ENCODE data around the gene TNIK. TPM values are rescaled to one million over a fixed set of nuclear protein-coding genes. Genes with fewer than 3 reads are reported as not detected.

TNIK gene
- total RNA-seq, 6 experiments from 2014 or later = 10.6 to 17.2 (median 11.8) TPM

DNA sequence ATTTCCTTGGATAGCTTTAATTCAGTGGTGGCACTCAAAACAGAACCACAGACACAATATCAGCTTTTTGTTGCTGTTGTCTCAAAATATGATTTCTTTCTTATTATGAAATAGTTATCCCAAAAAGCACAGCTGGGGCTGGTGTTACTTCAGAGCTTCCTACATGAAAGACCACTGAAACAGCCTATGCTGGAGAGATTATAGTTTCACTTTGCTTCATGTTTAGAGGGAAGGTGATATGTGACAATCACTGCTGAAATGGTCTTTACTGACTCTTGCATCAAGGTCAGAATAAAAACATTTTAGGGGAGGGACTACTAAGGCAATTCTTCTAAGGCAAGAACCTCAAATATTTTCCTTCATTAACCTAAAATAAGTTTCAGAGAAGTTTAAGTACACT is 190.7 kb downstream of the TNIK start:
- Mint-ChIP-seq H3K27ac (no peak overlapping the region), H3K4me1 (ENCODE audit: low read depth) (peaks cover 28% of the 10 kb centered on the region), H3K36me3 (ENCODE audit: low read depth) (peaks cover 2% of the 10 kb centered on the region; the same call in 1 of the 2 replicates), H3K9me3 (no peaks in the 10 kb centered on the region), H3K4me3 (peak overlapping the region; percentile 7; the same call in 1 of the 2 replicates), H3K27me3 (ENCODE audit: insufficient read depth) (no peaks in the 10 kb centered on the region)
- no peak for DNase-seq
- TF ChIP-seq, protein P1, sequence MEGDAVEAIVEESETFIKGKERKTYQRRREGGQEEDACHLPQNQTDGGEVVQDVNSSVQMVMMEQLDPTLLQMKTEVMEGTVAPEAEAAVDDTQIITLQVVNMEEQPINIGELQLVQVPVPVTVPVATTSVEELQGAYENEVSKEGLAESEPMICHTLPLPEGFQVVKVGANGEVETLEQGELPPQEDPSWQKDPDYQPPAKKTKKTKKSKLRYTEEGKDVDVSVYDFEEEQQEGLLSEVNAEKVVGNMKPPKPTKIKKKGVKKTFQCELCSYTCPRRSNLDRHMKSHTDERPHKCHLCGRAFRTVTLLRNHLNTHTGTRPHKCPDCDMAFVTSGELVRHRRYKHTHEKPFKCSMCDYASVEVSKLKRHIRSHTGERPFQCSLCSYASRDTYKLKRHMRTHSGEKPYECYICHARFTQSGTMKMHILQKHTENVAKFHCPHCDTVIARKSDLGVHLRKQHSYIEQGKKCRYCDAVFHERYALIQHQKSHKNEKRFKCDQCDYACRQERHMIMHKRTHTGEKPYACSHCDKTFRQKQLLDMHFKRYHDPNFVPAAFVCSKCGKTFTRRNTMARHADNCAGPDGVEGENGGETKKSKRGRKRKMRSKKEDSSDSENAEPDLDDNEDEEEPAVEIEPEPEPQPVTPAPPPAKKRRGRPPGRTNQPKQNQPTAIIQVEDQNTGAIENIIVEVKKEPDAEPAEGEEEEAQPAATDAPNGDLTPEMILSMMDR (IDR thresholded peaks at IDR 0.05) = no peak

DNA sequence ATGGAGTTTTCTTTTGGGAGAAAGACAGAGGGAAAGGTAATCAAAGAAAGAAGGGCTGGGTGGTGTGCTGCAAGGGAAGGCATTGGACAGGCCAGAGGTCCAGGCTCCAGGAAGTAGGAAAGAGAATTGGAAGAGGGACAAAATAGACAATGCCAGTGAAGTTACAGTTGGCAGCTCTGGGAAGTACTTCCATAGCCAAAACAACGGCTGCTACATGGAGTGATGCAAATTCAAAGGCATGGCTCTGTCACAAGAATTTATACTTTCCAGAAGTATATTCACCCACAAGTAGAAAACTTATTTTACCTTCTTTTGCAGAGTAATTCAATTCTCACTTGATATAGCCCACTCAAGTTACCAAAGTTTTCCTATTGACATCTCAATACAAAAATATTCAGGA is 191.5 kb downstream of the TNIK start:
- DNase-seq = no peak
- Mint-ChIP-seq H3K27ac (no peak overlapping the region), H3K36me3 (ENCODE audit: low read depth) (no peaks in the 10 kb centered on the region), H3K27me3 (ENCODE audit: insufficient read depth) (no peaks in the 10 kb centered on the region), H3K4me3 (no peak overlapping the region), H3K9me3 (no peaks in the 10 kb centered on the region), H3K4me1 (ENCODE audit: low read depth) (peaks cover 26% of the 10 kb centered on the region)
- TF ChIP-seq, protein P1 (IDR thresholded peaks at IDR 0.05) = no peak

DNA sequence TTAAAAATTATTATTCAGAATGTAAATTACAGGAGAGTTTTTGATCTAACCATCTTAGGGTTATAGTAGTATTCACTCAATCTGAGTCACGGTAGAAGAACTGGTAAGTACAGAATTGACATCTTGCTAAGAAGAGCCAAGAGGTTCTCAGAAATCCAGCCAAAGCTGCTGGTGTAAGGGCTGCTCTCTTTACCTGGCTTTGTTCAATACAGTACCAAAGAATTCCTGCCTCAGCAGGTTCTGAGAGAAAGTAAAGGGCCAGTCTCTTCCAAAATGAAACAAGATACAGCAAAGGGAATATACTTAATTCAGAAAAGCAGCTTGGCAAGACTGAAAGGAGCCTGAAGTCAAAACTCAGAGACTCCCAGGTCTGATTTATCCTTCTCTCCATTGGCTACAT is 193.1 kb downstream of the TNIK start:
- Mint-ChIP-seq H3K27me3 (ENCODE audit: insufficient read depth) (no peaks in the 10 kb centered on the region), H3K9me3 (no peaks in the 10 kb centered on the region), H3K36me3 (ENCODE audit: low read depth) (no peaks in the 10 kb centered on the region), H3K27ac (no peak overlapping the region), H3K4me1 (ENCODE audit: low read depth) (peaks cover 39% of the 10 kb centered on the region), H3K4me3 (no peak overlapping the region)
- TF ChIP-seq, protein P1 (IDR thresholded peaks at IDR 0.05) = no peak
- DNase-seq = no peak

DNA sequence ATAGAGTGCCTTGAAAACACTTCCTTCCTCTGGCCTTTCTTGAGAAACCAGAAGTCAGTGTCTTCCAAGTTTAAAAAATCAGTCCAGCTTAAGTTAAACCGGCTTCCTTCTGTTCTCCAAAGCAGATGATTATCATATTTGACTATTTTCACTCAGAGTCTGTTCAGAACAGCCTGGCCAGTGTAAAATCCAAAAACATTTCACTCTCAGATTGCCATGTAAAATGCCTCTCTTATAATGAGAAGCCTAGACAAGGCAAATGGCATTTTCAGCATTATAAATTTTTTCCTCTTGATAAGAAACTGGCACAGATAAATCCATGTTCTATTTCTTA is 193.5 kb downstream of the TNIK start:
- Mint-ChIP-seq H3K9me3 (no peaks in the 10 kb centered on the region), H3K36me3 (ENCODE audit: low read depth) (no peaks in the 10 kb centered on the region), H3K27ac (no peak overlapping the region), H3K4me1 (ENCODE audit: low read depth) (peaks cover 43% of the 10 kb centered on the region), H3K27me3 (ENCODE audit: insufficient read depth) (no peaks in the 10 kb centered on the region), H3K4me3 (no peak overlapping the region)
- TF ChIP-seq, protein P1 (IDR thresholded peaks at IDR 0.05) = no peak
- DNase-seq = no peak

DNA sequence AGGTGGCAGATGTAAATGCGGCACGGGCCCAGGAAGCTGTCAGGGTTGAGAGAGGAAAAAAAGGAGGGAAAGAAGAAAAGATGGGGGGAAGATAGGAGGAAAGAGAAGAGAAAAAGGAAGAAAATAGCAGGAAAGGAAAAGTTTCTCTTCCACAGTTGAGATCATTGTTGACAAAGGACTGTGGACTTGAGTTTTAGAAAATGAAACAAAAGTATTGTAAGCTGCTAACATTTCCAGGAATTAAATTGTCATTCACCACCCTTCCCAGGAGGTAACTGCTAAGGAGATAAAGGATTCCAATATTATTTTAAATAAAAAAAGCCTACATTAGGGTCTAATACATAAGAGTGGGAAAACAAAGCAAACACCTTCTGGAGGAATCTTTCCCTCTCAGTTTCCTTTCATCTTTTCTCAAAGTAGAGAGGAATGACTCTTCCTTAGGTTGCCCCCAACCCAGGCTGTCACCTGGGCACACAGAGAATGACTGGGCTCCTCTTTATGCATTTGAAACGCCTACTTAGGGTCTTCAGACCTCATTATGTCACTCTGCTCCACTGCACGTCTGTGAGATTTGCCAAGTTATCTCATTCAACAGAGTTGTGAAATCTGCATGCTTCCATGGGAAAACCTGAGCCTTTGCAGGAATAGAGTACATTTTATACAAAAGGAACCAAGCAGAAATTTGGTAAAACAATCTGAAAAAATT is 194.0 kb downstream of the TNIK start:
- no peaks in the 10 kb centered on the region for H3K36me3 Mint-ChIP-seq (ENCODE audit: low read depth)
- H3K4me1 Mint-ChIP-seq (ENCODE audit: low read depth) = peaks cover 48% of the 10 kb centered on the region
- no peak overlapping the region for H3K4me3 Mint-ChIP-seq
- no peak for DNase-seq
- no peak overlapping the region for H3K27ac Mint-ChIP-seq
- no peaks in the 10 kb centered on the region for H3K9me3 Mint-ChIP-seq
- TF ChIP-seq, protein P1 (IDR thresholded peaks at IDR 0.05) = no peak
- H3K27me3 Mint-ChIP-seq (ENCODE audit: insufficient read depth) = no peaks in the 10 kb centered on the region

Data from HFFc6 (cell line).